H9 (cell line): ENCODE data around the gene TSPAN31. TPM values are rescaled to one million over a fixed set of nuclear protein-coding genes. Genes with fewer than 3 reads are reported as not detected.

Experiments
- DNase-seq: peaks from one replicate; pipeline ENCODE4 v3.0.0-alpha.2; 2017
- H2AFZ ChIP-seq: one replicate; pipeline ENCODE4 v1.6.1; 2013; ENCODE audit warnings: mild to moderate bottlenecking, low read length, control low read depth, moderate library complexity
- H2AK5ac ChIP-seq: 2 replicates; pipeline ENCODE4 v1.6.1; 2013; ENCODE audit warnings: low read length, control low read depth, mixed read lengths; ENCODE audit not compliant: insufficient read length
- H2BK120ac ChIP-seq: one replicate; pipeline ENCODE4 v1.6.1; 2013; ENCODE audit warnings: low read depth, mild to moderate bottlenecking, low read length, control low read depth, inconsistent platforms; ENCODE audit not compliant: poor library complexity, severe bottlenecking
- H2BK12ac ChIP-seq: 2 replicates; pipeline ENCODE4 v1.6.1; 2013; ENCODE audit warnings: low read length, control low read depth, mixed read lengths, low read depth; ENCODE audit not compliant: insufficient read length
- H2BK15ac ChIP-seq: 2 replicates; pipeline ENCODE4 v1.6.1; 2013; ENCODE audit warnings: low read depth, low read length, control low read depth
- H2BK20ac ChIP-seq: one replicate; pipeline ENCODE4 v1.6.1; 2013; ENCODE audit warnings: low read depth, mild to moderate bottlenecking, low read length, control low read depth, inconsistent platforms; ENCODE audit not compliant: poor library complexity, severe bottlenecking
- H2BK5ac ChIP-seq: 2 replicates; pipeline ENCODE4 v1.6.1; 2013; ENCODE audit warnings: low read length, control low read depth, mixed read lengths; ENCODE audit not compliant: insufficient read length
- H3K14ac ChIP-seq: 2 replicates; pipeline ENCODE4 v1.6.1; 2013; ENCODE audit warnings: low read length, control low read depth; ENCODE audit not compliant: insufficient read depth
- H3K18ac ChIP-seq: 2 replicates; pipeline ENCODE4 v1.6.1; 2013; ENCODE audit warnings: low read depth, mild to moderate bottlenecking, mixed read lengths, low read length, control low read depth; ENCODE audit not compliant: insufficient read length
- H3K23ac ChIP-seq: 2 replicates; pipeline ENCODE4 v1.6.1; 2013; ENCODE audit warnings: low read length, control low read depth, mixed read lengths, low read depth; ENCODE audit not compliant: insufficient read length
- H3K23me2 ChIP-seq: 2 replicates; pipeline ENCODE4 v1.6.1; 2013; ENCODE audit warnings: low read depth, mild to moderate bottlenecking, mixed read lengths, low read length, control low read depth; ENCODE audit not compliant: insufficient read length, poor library complexity, severe bottlenecking
- H3K27ac ChIP-seq: 2 replicates; pipeline ENCODE4 v1.5.1; 2013; ENCODE audit warnings: low read length, control low read depth, mixed read lengths, low read depth; ENCODE audit not compliant: insufficient read length
- H3K27me3 ChIP-seq: 2 replicates; pipeline ENCODE4 v1.6.1; 2013; ENCODE audit warnings: low read length, control low read depth, inconsistent platforms; ENCODE audit not compliant: insufficient read depth
- H3K4ac ChIP-seq: 2 replicates; pipeline ENCODE4 v1.6.1; 2013; ENCODE audit warnings: low read depth, mild to moderate bottlenecking, control low read depth, inconsistent platforms, low read length, moderate library complexity
- H3K4me1 ChIP-seq: 2 replicates; pipeline ENCODE4 v1.6.1; 2013; ENCODE audit warnings: low read length, control low read depth, inconsistent platforms; ENCODE audit not compliant: insufficient read depth
- H3K4me2 ChIP-seq: 2 replicates; pipeline ENCODE4 v1.6.1; 2013; ENCODE audit warnings: low read length, control low read depth, mixed read lengths; ENCODE audit not compliant: insufficient read length, insufficient read depth
- H3K56ac ChIP-seq: 2 replicates; pipeline ENCODE4 v1.6.1; 2013; ENCODE audit warnings: low read depth, mild to moderate bottlenecking, mixed read lengths, low read length, control low read depth; ENCODE audit not compliant: insufficient read length
- H3K79me1 ChIP-seq: 2 replicates; pipeline ENCODE4 v1.6.1; 2013; ENCODE audit warnings: low read depth, mild to moderate bottlenecking, moderate library complexity, low read length, control low read depth, inconsistent platforms; ENCODE audit not compliant: insufficient read depth, poor library complexity, severe bottlenecking
- H3K79me2 ChIP-seq: 2 replicates; pipeline ENCODE4 v1.6.1; 2013; ENCODE audit warnings: low read length, control low read depth, inconsistent platforms; ENCODE audit not compliant: insufficient read depth
- H3K9ac ChIP-seq: 2 replicates; pipeline ENCODE4 v1.6.1; 2013; ENCODE audit warnings: low read length, control low read depth, mixed read lengths; ENCODE audit not compliant: insufficient read length; ENCODE audit errors: extremely low read depth
- H3K9me3 ChIP-seq: one replicate; pipeline ENCODE4 v1.6.1; 2013; ENCODE audit warnings: low read depth, low read length, inconsistent platforms; ENCODE audit not compliant: control insufficient read depth
- H3T11ph ChIP-seq: one replicate; pipeline ENCODE4 v1.6.1; 2013; ENCODE audit warnings: mild to moderate bottlenecking, low read length, control low read depth, inconsistent platforms
- H4K20me1 ChIP-seq: one replicate; pipeline ENCODE4 v1.6.1; 2013; ENCODE audit not compliant: control insufficient read depth, insufficient read length, insufficient read depth
- H4K5ac ChIP-seq: 2 replicates; pipeline ENCODE4 v1.6.1; 2013; ENCODE audit warnings: low read depth, mild to moderate bottlenecking, mixed read lengths, low read length, control low read depth; ENCODE audit not compliant: insufficient read length
- H4K8ac ChIP-seq: replicated peaks from 2 replicates; pipeline ENCODE4 v1.6.1; 2013; ENCODE audit warnings: low read length, control low read depth, mixed read lengths, low read depth; ENCODE audit not compliant: insufficient read length
- H4K91ac ChIP-seq: 2 replicates; pipeline ENCODE4 v1.6.1; 2013; ENCODE audit warnings: low read depth, mild to moderate bottlenecking, moderate library complexity, mixed read lengths, low read length, control low read depth; ENCODE audit not compliant: insufficient read length
- H3K27ac Mint-ChIP-seq, 3 experiments: 2 replicates in 2 of 3; 3 replicates in 1 of 3; pipeline ENCODE4 v1.8.0; 2020 to 2021; ENCODE audit warnings: mixed read lengths in 3 of 3, mild to moderate bottlenecking in 1 of 3, moderate library complexity in 1 of 3
- H3K27me3 Mint-ChIP-seq: 2 replicates; pipeline ENCODE4 v1.8.0; 2021; ENCODE audit warnings: low read depth, mild to moderate bottlenecking, moderate library complexity, mixed read lengths
- H3K36me3 Mint-ChIP-seq, 3 experiments: 2 replicates in 2 of 3; 3 replicates in 1 of 3; pipeline ENCODE4 v1.8.0; 2020 to 2021; ENCODE audit warnings: low read depth in 3 of 3, mixed read lengths in 3 of 3; ENCODE audit not compliant: insufficient read depth in 1 of 3
- H3K4me1 Mint-ChIP-seq, 2 experiments: 2 replicates each; pipeline ENCODE4 v1.8.0; 2020; ENCODE audit warnings: mixed read lengths in 2 of 2
- H3K4me3 Mint-ChIP-seq, 2 experiments: 2 replicates in 1 of 2; 3 replicates in 1 of 2; pipeline ENCODE4 v1.8.0; 2020 to 2021; ENCODE audit warnings: mild to moderate bottlenecking in 2 of 2, mixed read lengths in 2 of 2, moderate library complexity in 1 of 2
- H3K9me3 Mint-ChIP-seq, 2 experiments: 2 replicates in 1 of 2; 3 replicates in 1 of 2; pipeline ENCODE4 v1.8.0; 2020; ENCODE audit warnings: mild to moderate bottlenecking in 2 of 2, mixed read lengths in 2 of 2, moderate library complexity in 1 of 2
- CTCF ChIP-seq: fragments of 200-600 bp; sonication (generic); conservative IDR thresholded peaks from 3 replicates; pipeline ENCODE4 v1.8.0; 2021; ENCODE audit warnings: antibody characterized with exemption, mild to moderate bottlenecking
- total RNA-seq: library from RNA; stranded (reverse); gene quantifications from 2 replicates; pipeline ENCODE4 v1.2.1, GENCODE V29; 2021

TSPAN31 gene
- total RNA-seq, 1 experiment from 2014 or later, result 20.0 TPM

- no peak for TF ChIP-seq CTCF
- Histone ChIP-seq H3K56ac (no peak overlapping the region), H4K5ac (no peak overlapping the region), H2BK5ac (no peak overlapping the region), H3K4me2 (peak overlapping the region; percentile 80), H3K4ac (no peak overlapping the region), H4K20me1 (no peaks in the 10 kb centered on the region), H3K14ac (no peak overlapping the region), H3K23ac (no peak overlapping the region), H3K9me3 (no peaks in the 10 kb centered on the region), H2BK20ac (no peak overlapping the region), H2BK12ac (no peak overlapping the region), H3K27ac (no peak overlapping the region), H2AK5ac (no peak overlapping the region), H2AFZ (no peak overlapping the region), H3K27me3 (peaks cover 31% of the 10 kb centered on the region; the same call in 1 of the 2 replicates), H3K4me1 (peaks cover 3% of the 10 kb centered on the region; the same call in 1 of the 2 replicates), H3K9ac (no peak overlapping the region), H2BK15ac (no peak overlapping the region), H4K8ac (no peak overlapping the region), H3T11ph (no peak overlapping the region), H4K91ac (no peak overlapping the region), H3K18ac (no peak overlapping the region), H2BK120ac (no peak overlapping the region), H3K79me1 (no peaks in the 10 kb centered on the region), H3K79me2 (no peaks in the 10 kb centered on the region), H3K23me2 (peaks cover 27% of the 10 kb centered on the region)
- Mint-ChIP-seq H3K36me3 (peaks cover 20 to 39% (median 31%) of the 10 kb centered on the region in 3 experiments), H3K9me3 (no peaks in the 10 kb centered on the region), H3K27me3 (peaks cover 40% of the 10 kb centered on the region), H3K4me3 (peak overlapping the region; percentile 57 to 75; a peak in 3 of 5 replicates), H3K4me1 (peaks cover 32 to 48% of the 10 kb centered on the region in 2 experiments), H3K27ac (0 out of 7 replicates have a peak overlapping the region, but pooled peaks of 2 of the 3 experiments have one; percentile 44 to 51)
- DNase-seq, result no peak
Measured at GRCh38 chr12:57767305-57767698, 22.5 kb downstream of the TSPAN31 start.
